Measurements from ENCODE around the gene FBXO42. TPM values are rescaled to one million over a fixed set of nuclear protein-coding genes. Genes with fewer than 3 reads are reported as not detected.
A peak's percentile ranks its signal among the peaks of the same experiment; 100 is the strongest.

FBXO42 gene
- total and polyA plus RNA-seq, 2 of the 13 experiments (the other 11 are each of a cell fraction or from before 2014, with no cell fraction given), result 7.6 to 17.5 TPM

- TF ChIP-seq FOXM1 (CRISPR knock-in tag; IDR thresholded peaks at IDR 0.05) (no peak), FOXP4 (CRISPR knock-in tag; IDR thresholded peaks at IDR 0.05) (0 out of 2 replicates have a peak, but pooled peaks have one; percentile 11), PRDM4 (CRISPR knock-in tag; IDR thresholded peaks at IDR 0.05; ENCODE audit: borderline replicate concordance) (no peak), ZNF121 (CRISPR knock-in tag; IDR thresholded peaks at IDR 0.05) (peak; percentile 84; the same call in 1 of the 2 replicates), SP4 (CRISPR knock-in tag; IDR thresholded peaks at IDR 0.05) (peak; percentile 83), ZNF512B (CRISPR knock-in tag; IDR thresholded peaks at IDR 0.05; ENCODE audit: borderline replicate concordance) (no peak), ZMYM2 (CRISPR knock-in tag; IDR thresholded peaks at IDR 0.05) (0 out of 2 replicates have a peak, but pooled peaks have one; percentile 34), CSRNP1 (CRISPR knock-in tag; IDR thresholded peaks at IDR 0.05) (peak; percentile 26; the same call in 1 of the 2 replicates), ZFP82 (CRISPR knock-in tag; IDR thresholded peaks at IDR 0.05; ENCODE audit: borderline replicate concordance) (peak; percentile 85; the same call in 1 of the 2 replicates), RBFOX2 (IDR thresholded peaks at IDR 0.05; ENCODE audit: low read depth, low read length) (peak; percentile 70), TCF12 (IDR thresholded peaks at IDR 0.05) (no peak), TCF12 (CRISPR knock-in tag; IDR thresholded peaks at IDR 0.05) (0 out of 2 replicates have a peak, but pooled peaks have one; percentile 23), MAZ (IDR thresholded peaks at IDR 0.05; ENCODE audit: borderline replicate concordance, low read depth, low read length) (no peak), MAZ (CRISPR knock-in tag; IDR thresholded peaks at IDR 0.05; ENCODE audit: low read depth) (peak; percentile 62), ZNF567 (CRISPR knock-in tag; IDR thresholded peaks at IDR 0.05; ENCODE audit: borderline replicate concordance) (peak; percentile 88), E2F5 (CRISPR knock-in tag; conservative IDR thresholded peaks at IDR 0.05) (no peak), BORCS8-MEF2B (CRISPR knock-in tag; IDR thresholded peaks at IDR 0.05) (peak; percentile 23; the same call in 1 of the 2 replicates), MYC (CRISPR knock-in tag; IDR thresholded peaks at IDR 0.05; ENCODE audit: borderline replicate concordance) (peak; percentile 82)
Observed at GRCh38 chr1:16206547-16207317, 145.5 kb downstream of the FBXO42 start (continued).
